Adrenal gland (tissue), 12 donors: ENCODE data around the gene STX16. TPM values are rescaled to one million over a fixed set of nuclear protein-coding genes. Genes with fewer than 3 reads are reported as not detected.

ENCODE experiments used
- DNase-seq, 7 donors: peaks; one replicate each; pipeline ENCODE4 v3.0.0-alpha.2; 2019 to 2020
- H3K27ac ChIP-seq, 5 donors: fragments of 200-600 bp; sonication (generic) in 4 of 5; 1 replicate in 3 of 5; 2 replicates in 2 of 5; pipeline versions ENCODE4 v1.5.1 to v1.8.0; 2016 to 2020; ENCODE audit warnings: mild to moderate bottlenecking in 1 of 5
- H3K27me3 ChIP-seq: fragments of 200-600 bp; 2 replicates; pipeline ENCODE4 v1.8.0; 2021
- H3K36me3 ChIP-seq, 2 donors: fragments of 200-600 bp; replicated peaks in 1 of 2; 1 replicate in 1 of 2; 2 replicates in 1 of 2; pipeline versions ENCODE4 v1.5.1 to v1.8.0; 2018 to 2022
- H3K4me1 ChIP-seq, 2 donors: fragments of 200-600 bp; replicated peaks in 1 of 2; 1 replicate in 1 of 2; 2 replicates in 1 of 2; pipeline versions ENCODE4 v1.5.1 to v1.8.0; 2018 to 2021
- H3K4me3 ChIP-seq, 4 donors: fragments of 200-600 bp; sonication (generic) in 3 of 4; one replicate each; pipeline ENCODE4 v1.5.1; 2016 to 2018
- H3K9me3 ChIP-seq, 3 donors: fragments of 200-600 bp; sonication (generic) in 1 of 3; replicated peaks in 1 of 3; 1 replicate in 2 of 3; 2 replicates in 1 of 3; pipeline versions ENCODE4 v1.5.1 to v1.8.0; 2016 to 2021
- CTCF ChIP-seq, 6 experiments: fragments of 450-650 bp in 4 of 6; fragments of 200-600 bp in 2 of 6; sonication (generic) in 1 of 6; IDR thresholded peaks; 1 replicate in 5 of 6; 2 replicates in 1 of 6; pipeline versions ENCODE4 v1.5.1 to v1.8.0; 2016 to 2021; ENCODE audit warnings: antibody characterized with exemption in 6 of 6, mild to moderate bottlenecking in 2 of 6, moderate library complexity in 1 of 6
- POLR2A ChIP-seq, 2 donors: fragments of 450-650 bp; IDR thresholded peaks; one replicate each; pipeline ENCODE4 v1.6.1; 2017; ENCODE audit warnings: antibody characterized with exemption in 2 of 2, mild to moderate bottlenecking in 2 of 2, moderate library complexity in 1 of 2
- WGBS, 4 donors: extraction: QIAGEN DNeasy Blood & Tissue Kit in 2 of 4; methylation state at CpG; one replicate each; pipeline versions ENCODE4 v1.1.5 to v1.1.7; 2013 to 2017; 5-methylcytosine and 5-hydroxymethylcytosine counted together
- intact Hi-C, 2 donors: fragments of 100-400 bp; cut with DNase I; formaldehyde crosslinking; loops; one replicate each; pipeline versions ENCODE4 v1.14.1 to v1.15.0; 2022 to 2023
- polyA plus RNA-seq, 3 donors: library from polyadenylated mRNA; stranded (reverse); fragments of 200-250 nt in 2 of 3; fragments of 350-450 nt in 1 of 3; fragmentation: Illumina TruSeq in 1 of 3; extraction: RNeasy Lipid Tissue Mini Kit (QIAGEN cat#74804) in 1 of 3; gene quantifications; one replicate each; pipeline ENCODE4 v1.2.3, GENCODE V29; 2013 to 2014
- total RNA-seq, 9 donors: library from RNA; depleted of rRNA in 4 of 9; stranded (reverse); fragments of >200 nt in 4 of 9; fragments of 120-200 nt in 1 of 9; fragmentation: NEBNext Ultra II Directional in 1 of 9; extraction: Animal tissue kit (Norgen Biotek cat#: 25700) in 1 of 9; gene quantifications; one replicate each; pipeline versions ENCODE4 v1.1.0 to v1.2.4, GENCODE V29; 2013 to 2023
- donor health status: healthy with polysubstance abuse.
- donor health status: Bipolar disorder and iron deficiency.
- donor health status: DM: yes; HTN: yes; CAD: no.
- donor health status: DM: no; HTN: no; CAD: no.
- donor health status: DM: no; HTN: no; CAD: no.
- donor health status: DM: yes; HTN: yes; CAD: no.

Gene STX16
- total and polyA plus RNA-seq, 12 donors = 29.3 to 134 (median 43.6) TPM

- Histone ChIP-seq H3K27me3 (no peaks in the 10 kb centered on the region), H3K36me3 (peaks cover 0 to 11% of the 10 kb centered on the region in 2 donors), H3K4me1 (no peaks in the 10 kb centered on the region), H3K4me3 (no peak overlapping the region), H3K9me3 (no peaks in the 10 kb centered on the region), H3K27ac (no peak overlapping the region)
- WGBS, 4 donors = 87 to 93% (median 92%) methylated on average over 8 to 9 of the region's 9 CpGs
- intact Hi-C loops = no loop called here
- TF ChIP-seq POLR2A (IDR thresholded peaks at IDR 0.05) = no peak
- no peak for TF ChIP-seq CTCF (IDR thresholded peaks at IDR 0.05)
- DNase-seq = peak in 2 of 7 donors; percentile 4 to 10
Measured at GRCh38 chr20:58709013-58709702, 58.1 kb downstream of the STX16 start.

DNA sequence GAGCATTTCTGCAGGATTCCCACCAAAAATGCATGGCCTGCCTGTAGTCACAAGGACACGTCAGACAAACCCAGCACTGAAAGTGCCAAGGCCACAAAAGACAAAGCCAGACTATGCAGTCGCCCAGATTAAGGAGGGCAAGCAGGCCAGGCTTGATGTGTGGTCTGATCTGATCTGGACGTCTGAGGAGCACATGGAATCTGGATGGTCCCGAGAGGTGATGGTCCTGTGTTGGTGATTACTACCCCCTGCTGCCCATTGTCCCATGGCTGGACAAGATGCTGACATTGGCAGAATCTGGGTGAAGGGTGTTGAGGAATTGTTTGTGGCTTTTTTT lies 58.6 kb downstream of the STX16 start:
- TF ChIP-seq POLR2A (IDR thresholded peaks at IDR 0.05) = no peak
- TF ChIP-seq CTCF (IDR thresholded peaks at IDR 0.05) = no peak
- intact Hi-C loops = no loop called here
- H3K27ac ChIP-seq = no peak overlapping the region
- 83 to 93% (median 85%) methylated on average over 4 of the region's 4 CpGs for WGBS, 4 donors
- DNase-seq = peak in 2 of 7 donors; percentile 10 to 43
- no peaks in the 10 kb centered on the region for H3K4me1 ChIP-seq
- no peak overlapping the region for H3K4me3 ChIP-seq
- H3K9me3 ChIP-seq = no peaks in the 10 kb centered on the region
- H3K27me3 ChIP-seq = no peaks in the 10 kb centered on the region
- H3K36me3 ChIP-seq = peaks cover 0 to 10% of the 10 kb centered on the region in 2 donors

- intact Hi-C loops = no loop called here
- DNase-seq = peak in 4 of 7 donors; percentile 4 to 45 (median 12)
- H3K4me1 ChIP-seq = no peaks in the 10 kb centered on the region
- H3K27ac ChIP-seq = no peak overlapping the region
- H3K27me3 ChIP-seq = no peaks in the 10 kb centered on the region
- 78 to 91% (median 88%) methylated on average over 12 to 17 of the region's 17 CpGs for WGBS, 4 donors
- H3K4me3 ChIP-seq = no peak overlapping the region
- H3K36me3 ChIP-seq = peaks cover 0 to 2% of the 10 kb centered on the region in 2 donors
- TF ChIP-seq POLR2A (IDR thresholded peaks at IDR 0.05) (no peak), CTCF (IDR thresholded peaks at IDR 0.05) (no peak)
- H3K9me3 ChIP-seq = no peaks in the 10 kb centered on the region
Measured at GRCh38 chr20:58710481-58711265, 59.6 kb downstream of the STX16 start.

DNA sequence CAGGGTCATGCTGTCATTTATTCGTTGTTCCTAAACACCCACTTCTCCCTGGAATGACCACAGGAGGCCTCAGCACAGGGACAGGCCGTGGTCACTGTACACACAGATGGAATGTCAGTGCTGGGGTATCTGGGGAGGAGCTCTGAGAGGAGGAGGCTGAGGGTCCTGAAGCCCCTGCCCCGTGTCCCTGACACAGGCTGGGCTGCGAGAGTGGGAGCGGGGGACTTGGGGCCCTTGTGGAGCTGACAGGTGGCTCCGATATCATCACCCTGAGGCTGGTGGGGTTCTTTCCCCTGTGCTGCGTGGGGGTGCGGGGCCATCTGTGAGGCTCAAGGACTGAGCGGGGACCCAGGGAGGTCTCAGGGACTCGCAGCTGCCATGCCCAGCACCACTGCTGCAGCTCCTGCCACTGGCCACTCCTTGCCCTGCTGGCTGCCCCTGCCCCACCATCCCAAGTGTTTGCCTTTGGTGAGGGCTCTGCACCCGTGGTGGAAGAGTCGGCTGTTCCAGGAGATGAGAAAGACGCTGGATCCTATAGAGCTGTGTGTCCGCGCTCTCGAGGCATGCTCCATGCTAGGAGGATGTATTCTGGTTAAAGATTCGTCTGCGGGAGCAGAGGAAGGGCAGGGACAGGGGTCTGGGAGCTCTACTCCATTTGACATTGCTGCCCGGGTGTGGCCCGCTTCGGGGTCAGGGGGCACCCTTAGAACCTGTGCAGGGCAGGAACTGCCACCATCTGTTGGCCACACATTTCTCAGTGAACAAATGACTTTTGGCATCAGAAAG lies 60.4 kb downstream of the STX16 start:
- H3K27me3 ChIP-seq = no peaks in the 10 kb centered on the region
- peak in 1 of 7 donors; percentile 16 for DNase-seq
- no peaks in the 10 kb centered on the region for H3K4me1 ChIP-seq
- H3K9me3 ChIP-seq = no peaks in the 10 kb centered on the region
- H3K27ac ChIP-seq = no peak overlapping the region
- no peak overlapping the region for H3K4me3 ChIP-seq
- H3K36me3 ChIP-seq = no peaks in the 10 kb centered on the region
- TF ChIP-seq CTCF (IDR thresholded peaks at IDR 0.05) = no peak
- no peak for TF ChIP-seq POLR2A (IDR thresholded peaks at IDR 0.05)
- WGBS, 4 donors = 85 to 95% (median 93%) methylated on average over 14 to 21 of the region's 21 CpGs
- intact Hi-C loops = no loop called here
